ENCODE results near the gene BCR. TPM values are rescaled to one million over a fixed set of nuclear protein-coding genes. Genes with fewer than 3 reads are reported as not detected.

Gene BCR
- total RNA-seq, 1 donor from 2014 or later = 69.0 TPM

- TF ChIP-seq CTCF (conservative IDR thresholded peaks at IDR 0.05; ENCODE audit: low read depth, low read length) = no peak
- no peak overlapping the region for H3K4me3 ChIP-seq (ENCODE audit: low read depth, low read length)
- no peak for DNase-seq (ENCODE audit: low read depth)
Observed at GRCh38 chr22:23351321-23351720, 171.0 kb downstream of the BCR start.

GRCh38 chr22:23353004-23353403 lies 172.7 kb downstream of the BCR start:
- TF ChIP-seq CTCF (conservative IDR thresholded peaks at IDR 0.05; ENCODE audit: low read depth, low read length) = no peak
- no peak for DNase-seq (ENCODE audit: low read depth)
- H3K4me3 ChIP-seq (ENCODE audit: low read depth, low read length) = no peak overlapping the region

GRCh38 chr22:23353696-23354095 lies 173.4 kb downstream of the BCR start:
- H3K4me3 ChIP-seq (ENCODE audit: low read depth, low read length) = no peak overlapping the region
- no peak for DNase-seq (ENCODE audit: low read depth)
- TF ChIP-seq CTCF (conservative IDR thresholded peaks at IDR 0.05; ENCODE audit: low read depth, low read length) = no peak

- TF ChIP-seq CTCF (conservative IDR thresholded peaks at IDR 0.05; ENCODE audit: low read depth, low read length) = no peak
- no peak for DNase-seq (ENCODE audit: low read depth)
- H3K4me3 ChIP-seq (ENCODE audit: low read depth, low read length) = no peak overlapping the region
Observed at GRCh38 chr22:23356094-23356493, 175.8 kb downstream of the BCR start.

- no peak overlapping the region for H3K4me3 ChIP-seq (ENCODE audit: low read depth, low read length)
- DNase-seq (ENCODE audit: low read depth) = no peak
- no peak for TF ChIP-seq CTCF (conservative IDR thresholded peaks at IDR 0.05; ENCODE audit: low read depth, low read length)
Observed at GRCh38 chr22:23357053-23357452, 176.7 kb downstream of the BCR start.

- TF ChIP-seq CTCF (conservative IDR thresholded peaks at IDR 0.05; ENCODE audit: low read depth, low read length) = no peak
- H3K4me3 ChIP-seq (ENCODE audit: low read depth, low read length) = no peak overlapping the region
- no peak for DNase-seq (ENCODE audit: low read depth)
Observed at GRCh38 chr22:23359583-23360123, 179.3 kb downstream of the BCR start.

GRCh38 chr22:23361676-23362075 lies 181.4 kb downstream of the BCR start:
- no peak for DNase-seq (ENCODE audit: low read depth)
- no peak overlapping the region for H3K4me3 ChIP-seq (ENCODE audit: low read depth, low read length)
- TF ChIP-seq CTCF (conservative IDR thresholded peaks at IDR 0.05; ENCODE audit: low read depth, low read length) = no peak
